SK-N-SH treated with all-trans-retinoic acid at 6 μM for 48 hours (cell line): ENCODE measurements around the gene ANKRD33B.
A peak's percentile ranks its signal among the peaks of the same experiment; 100 is the strongest.

Experiments used
- ATAC-seq: fragments of 200-7000 bp; cut with Tn5 transposase; 3 replicates; pipeline ENCODE4 v1.9.1; 2020; ENCODE audit warnings: mild to moderate bottlenecking, moderate library complexity
- ARNTL ChIP-seq: fragments of 450-650 bp; formaldehyde crosslinking; IDR thresholded peaks from 2 replicates; pipeline ENCODE4 v1.5.0; 2020; ENCODE audit warnings: low read depth, mild to moderate bottlenecking, moderate library complexity, borderline replicate concordance
- CSDC2 ChIP-seq: fragments of 250-450 bp; sonication (Bioruptor Pico); IDR thresholded peaks from 2 replicates; pipeline ENCODE4 v1.5.0; 2020; ENCODE audit warnings: mild to moderate bottlenecking, moderate library complexity
- ESRRG ChIP-seq: fragments of 250-450 bp; sonication (Bioruptor Pico); IDR thresholded peaks from 2 replicates; pipeline ENCODE4 v1.6.1; 2021; ENCODE audit warnings: mild to moderate bottlenecking
- GLIS3 ChIP-seq: fragments of 250-450 bp; sonication (Bioruptor Pico); IDR thresholded peaks from 2 replicates; pipeline ENCODE4 v1.5.0; 2020; ENCODE audit warnings: mild to moderate bottlenecking, moderate library complexity
- ISL1 ChIP-seq: fragments of 250-450 bp; sonication (Bioruptor Pico); IDR thresholded peaks from 2 replicates; pipeline ENCODE4 v2.1.2; 2022; ENCODE audit warnings: mild to moderate bottlenecking, moderate library complexity
- OSR1 ChIP-seq: fragments of 250-450 bp; sonication (Bioruptor Pico); IDR thresholded peaks from 2 replicates; pipeline ENCODE4 v1.8.0; 2022; ENCODE audit warnings: moderate library complexity, mild to moderate bottlenecking, inconsistent platforms
- PPARA ChIP-seq: fragments of 250-450 bp; sonication (Bioruptor Pico); IDR thresholded peaks from 2 replicates; pipeline ENCODE4 v1.5.0; 2020; ENCODE audit warnings: mild to moderate bottlenecking, borderline replicate concordance
- RARB ChIP-seq: fragments of 250-450 bp; sonication (Bioruptor Pico); IDR thresholded peaks from 2 replicates; pipeline ENCODE4 v1.8.0; 2021; ENCODE audit warnings: mild to moderate bottlenecking, moderate library complexity
- SNAI2 ChIP-seq: fragments of 250-450 bp; sonication (Bioruptor Pico); IDR thresholded peaks from 2 replicates; pipeline ENCODE4 v1.5.0; 2020; ENCODE audit warnings: mild to moderate bottlenecking, moderate library complexity
- TCF4 ChIP-seq: fragments of 250-450 bp; sonication (Bioruptor Pico); IDR thresholded peaks from 2 replicates; pipeline ENCODE4 v1.8.0; 2021; ENCODE audit warnings: mild to moderate bottlenecking, moderate library complexity, borderline replicate concordance
- TOX ChIP-seq: fragments of 250-450 bp; sonication (Bioruptor Pico); IDR thresholded peaks from 2 replicates; pipeline ENCODE4 v1.8.0; 2021; ENCODE audit warnings: mild to moderate bottlenecking, moderate library complexity, borderline replicate concordance
- ZC3H10 ChIP-seq: fragments of 250-450 bp; sonication (Bioruptor Pico); IDR thresholded peaks from 2 replicates; pipeline ENCODE4 v1.5.1; 2021; ENCODE audit warnings: mild to moderate bottlenecking, moderate library complexity
- ZFP3 ChIP-seq: fragments of 250-450 bp; sonication (Bioruptor Pico); IDR thresholded peaks from 2 replicates; pipeline ENCODE4 v1.5.0; 2020; ENCODE audit warnings: mild to moderate bottlenecking, moderate library complexity
- ZFP30 ChIP-seq: fragments of 450-650 bp; formaldehyde crosslinking; IDR thresholded peaks from 2 replicates; pipeline ENCODE4 v1.5.0; 2022; ENCODE audit warnings: mild to moderate bottlenecking, moderate library complexity
- ZNF565 ChIP-seq: fragments of 450-650 bp; formaldehyde crosslinking; conservative IDR thresholded peaks from 2 replicates; pipeline ENCODE4 v1.5.0; 2020; ENCODE audit warnings: low read depth, mild to moderate bottlenecking, moderate library complexity
- ZNF8 ChIP-seq: fragments of 450-650 bp; formaldehyde crosslinking; IDR thresholded peaks from 2 replicates; pipeline ENCODE4 v1.5.0; 2020; ENCODE audit warnings: mild to moderate bottlenecking, moderate library complexity
- TF ChIP-seq, protein P1 (sequence below): fragments of 250-450 bp; sonication (Bioruptor Pico); IDR thresholded peaks from 2 replicates; pipeline ENCODE4 v1.5.1; 2021; ENCODE audit warnings: mild to moderate bottlenecking, moderate library complexity
- TF ChIP-seq, protein P2 (sequence below): fragments of 250-450 bp; sonication (Bioruptor Pico); IDR thresholded peaks from 2 replicates; pipeline ENCODE4 v1.5.0; 2020; ENCODE audit warnings: mild to moderate bottlenecking, moderate library complexity
- TF ChIP-seq, protein P3 (sequence below): fragments of 250-450 bp; sonication (Bioruptor Pico); IDR thresholded peaks from 2 replicates; pipeline ENCODE4 v1.5.1; 2020; ENCODE audit warnings: low read depth, mild to moderate bottlenecking, moderate library complexity
- TF ChIP-seq, protein P4 (sequence below): fragments of 250-450 bp; sonication (Bioruptor Pico); IDR thresholded peaks from 2 replicates; pipeline ENCODE4 v1.8.0; 2021; ENCODE audit warnings: low read depth, mild to moderate bottlenecking, moderate library complexity, borderline replicate concordance
- TF ChIP-seq, protein P5 (sequence below): fragments of 250-450 bp; sonication (Bioruptor Pico); IDR thresholded peaks from 2 replicates; pipeline ENCODE4 v1.8.0; 2020; ENCODE audit warnings: mild to moderate bottlenecking, moderate library complexity, borderline replicate concordance

ANKRD33B gene

DNA sequence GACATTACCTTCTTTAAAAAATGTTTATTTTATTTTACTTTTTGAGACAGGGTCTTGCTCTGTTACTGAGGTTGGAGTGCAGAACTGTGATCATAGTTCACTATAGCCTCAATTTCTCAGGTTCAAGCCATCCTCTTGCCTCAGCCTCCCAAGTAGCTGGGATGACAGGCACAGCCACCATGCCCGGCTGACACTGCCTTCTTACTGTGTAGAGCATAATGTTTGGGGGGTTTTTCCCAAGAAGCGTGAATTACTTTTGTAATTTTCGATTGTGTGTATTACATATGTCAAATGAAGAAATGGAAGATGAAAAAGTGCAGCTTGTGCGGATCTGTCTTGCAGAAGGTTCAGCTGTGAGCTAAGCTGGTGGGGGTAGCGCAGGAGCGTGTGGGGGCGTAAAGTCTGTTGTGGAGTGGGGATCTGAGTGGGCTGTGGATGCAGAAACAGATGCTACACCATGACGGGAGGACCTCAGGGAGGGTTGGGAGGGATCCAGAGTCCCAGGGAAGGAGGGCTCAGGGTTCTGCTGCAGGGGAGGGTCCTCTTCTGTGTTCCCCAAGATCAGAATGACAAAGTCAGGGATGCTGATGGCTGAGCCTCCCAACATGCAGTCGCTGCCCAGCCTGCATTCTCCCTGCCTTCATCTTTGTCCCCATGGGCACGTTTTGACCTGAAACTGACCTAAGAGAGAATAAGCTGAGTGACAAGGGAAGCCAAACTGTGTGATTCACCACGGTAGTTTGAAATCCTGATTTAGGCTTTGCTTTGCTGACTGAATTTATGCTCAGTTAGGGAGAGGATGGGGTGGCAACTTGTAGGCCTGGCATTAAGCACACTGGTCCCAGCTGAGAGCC, 6.8 kb upstream of the ANKRD33B start:
- ATAC-seq: peak; percentile 6; the same call in 1 of the 3 replicates

DNA sequence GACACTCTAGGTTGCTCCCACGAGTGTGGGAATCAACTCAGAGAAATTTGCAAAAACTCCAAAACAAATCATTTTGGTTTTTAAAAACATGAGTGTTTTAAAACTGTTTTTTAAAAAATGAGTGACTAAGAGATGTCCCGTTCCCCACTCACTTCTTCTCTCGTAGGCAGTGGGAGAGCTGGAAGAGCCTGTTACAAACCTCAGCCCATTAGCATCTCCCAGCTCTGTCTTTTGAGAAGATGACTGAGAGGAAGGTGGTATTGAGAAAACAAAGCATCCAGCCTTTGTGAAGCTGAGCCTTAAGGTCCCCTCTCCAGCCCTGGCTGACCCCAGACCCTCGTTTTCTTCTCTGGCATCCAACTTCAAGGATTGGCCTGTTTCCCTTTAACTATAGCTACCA, 4.7 kb upstream of the ANKRD33B start:
- ATAC-seq: no peak
- TF ChIP-seq TCF4 (CRISPR knock-in tag) (no peak), ISL1 (CRISPR knock-in tag) (no peak), ZC3H10 (CRISPR knock-in tag) (no peak), SNAI2 (CRISPR knock-in tag) (no peak), TOX (no peak), PPARA (CRISPR knock-in tag) (no peak), GLIS3 (CRISPR knock-in tag) (no peak), OSR1 (CRISPR knock-in tag) (no peak), RARB (CRISPR knock-in tag) (no peak), ARNTL (CRISPR knock-in tag) (no peak), ESRRG (CRISPR knock-in tag) (no peak), ZNF565 (CRISPR knock-in tag) (no peak), CSDC2 (CRISPR knock-in tag) (no peak), ZFP3 (CRISPR knock-in tag) (no peak)
- TF ChIP-seq, protein P1, sequence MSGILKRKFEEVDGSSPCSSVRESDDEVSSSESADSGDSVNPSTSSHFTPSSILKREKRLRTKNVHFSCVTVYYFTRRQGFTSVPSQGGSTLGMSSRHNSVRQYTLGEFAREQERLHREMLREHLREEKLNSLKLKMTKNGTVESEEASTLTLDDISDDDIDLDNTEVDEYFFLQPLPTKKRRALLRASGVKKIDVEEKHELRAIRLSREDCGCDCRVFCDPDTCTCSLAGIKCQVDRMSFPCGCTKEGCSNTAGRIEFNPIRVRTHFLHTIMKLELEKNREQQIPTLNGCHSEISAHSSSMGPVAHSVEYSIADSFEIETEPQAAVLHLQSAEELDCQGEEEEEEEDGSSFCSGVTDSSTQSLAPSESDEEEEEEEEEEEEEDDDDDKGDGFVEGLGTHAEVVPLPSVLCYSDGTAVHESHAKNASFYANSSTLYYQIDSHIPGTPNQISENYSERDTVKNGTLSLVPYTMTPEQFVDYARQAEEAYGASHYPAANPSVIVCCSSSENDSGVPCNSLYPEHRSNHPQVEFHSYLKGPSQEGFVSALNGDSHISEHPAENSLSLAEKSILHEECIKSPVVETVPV (CRISPR knock-in tag): no peak
- TF ChIP-seq, protein P2, sequence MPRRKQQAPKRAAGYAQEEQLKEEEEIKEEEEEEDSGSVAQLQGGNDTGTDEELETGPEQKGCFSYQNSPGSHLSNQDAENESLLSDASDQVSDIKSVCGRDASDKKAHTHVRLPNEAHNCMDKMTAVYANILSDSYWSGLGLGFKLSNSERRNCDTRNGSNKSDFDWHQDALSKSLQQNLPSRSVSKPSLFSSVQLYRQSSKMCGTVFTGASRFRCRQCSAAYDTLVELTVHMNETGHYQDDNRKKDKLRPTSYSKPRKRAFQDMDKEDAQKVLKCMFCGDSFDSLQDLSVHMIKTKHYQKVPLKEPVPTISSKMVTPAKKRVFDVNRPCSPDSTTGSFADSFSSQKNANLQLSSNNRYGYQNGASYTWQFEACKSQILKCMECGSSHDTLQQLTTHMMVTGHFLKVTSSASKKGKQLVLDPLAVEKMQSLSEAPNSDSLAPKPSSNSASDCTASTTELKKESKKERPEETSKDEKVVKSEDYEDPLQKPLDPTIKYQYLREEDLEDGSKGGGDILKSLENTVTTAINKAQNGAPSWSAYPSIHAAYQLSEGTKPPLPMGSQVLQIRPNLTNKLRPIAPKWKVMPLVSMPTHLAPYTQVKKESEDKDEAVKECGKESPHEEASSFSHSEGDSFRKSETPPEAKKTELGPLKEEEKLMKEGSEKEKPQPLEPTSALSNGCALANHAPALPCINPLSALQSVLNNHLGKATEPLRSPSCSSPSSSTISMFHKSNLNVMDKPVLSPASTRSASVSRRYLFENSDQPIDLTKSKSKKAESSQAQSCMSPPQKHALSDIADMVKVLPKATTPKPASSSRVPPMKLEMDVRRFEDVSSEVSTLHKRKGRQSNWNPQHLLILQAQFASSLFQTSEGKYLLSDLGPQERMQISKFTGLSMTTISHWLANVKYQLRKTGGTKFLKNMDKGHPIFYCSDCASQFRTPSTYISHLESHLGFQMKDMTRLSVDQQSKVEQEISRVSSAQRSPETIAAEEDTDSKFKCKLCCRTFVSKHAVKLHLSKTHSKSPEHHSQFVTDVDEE (CRISPR knock-in tag): no peak
- TF ChIP-seq, protein P3, sequence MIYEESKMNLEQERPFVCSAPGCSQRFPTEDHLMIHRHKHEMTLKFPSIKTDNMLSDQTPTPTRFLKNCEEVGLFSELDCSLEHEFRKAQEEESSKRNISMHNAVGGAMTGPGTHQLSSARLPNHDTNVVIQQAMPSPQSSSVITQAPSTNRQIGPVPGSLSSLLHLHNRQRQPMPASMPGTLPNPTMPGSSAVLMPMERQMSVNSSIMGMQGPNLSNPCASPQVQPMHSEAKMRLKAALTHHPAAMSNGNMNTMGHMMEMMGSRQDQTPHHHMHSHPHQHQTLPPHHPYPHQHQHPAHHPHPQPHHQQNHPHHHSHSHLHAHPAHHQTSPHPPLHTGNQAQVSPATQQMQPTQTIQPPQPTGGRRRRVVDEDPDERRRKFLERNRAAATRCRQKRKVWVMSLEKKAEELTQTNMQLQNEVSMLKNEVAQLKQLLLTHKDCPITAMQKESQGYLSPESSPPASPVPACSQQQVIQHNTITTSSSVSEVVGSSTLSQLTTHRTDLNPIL (CRISPR knock-in tag): no peak
- TF ChIP-seq, protein P4, sequence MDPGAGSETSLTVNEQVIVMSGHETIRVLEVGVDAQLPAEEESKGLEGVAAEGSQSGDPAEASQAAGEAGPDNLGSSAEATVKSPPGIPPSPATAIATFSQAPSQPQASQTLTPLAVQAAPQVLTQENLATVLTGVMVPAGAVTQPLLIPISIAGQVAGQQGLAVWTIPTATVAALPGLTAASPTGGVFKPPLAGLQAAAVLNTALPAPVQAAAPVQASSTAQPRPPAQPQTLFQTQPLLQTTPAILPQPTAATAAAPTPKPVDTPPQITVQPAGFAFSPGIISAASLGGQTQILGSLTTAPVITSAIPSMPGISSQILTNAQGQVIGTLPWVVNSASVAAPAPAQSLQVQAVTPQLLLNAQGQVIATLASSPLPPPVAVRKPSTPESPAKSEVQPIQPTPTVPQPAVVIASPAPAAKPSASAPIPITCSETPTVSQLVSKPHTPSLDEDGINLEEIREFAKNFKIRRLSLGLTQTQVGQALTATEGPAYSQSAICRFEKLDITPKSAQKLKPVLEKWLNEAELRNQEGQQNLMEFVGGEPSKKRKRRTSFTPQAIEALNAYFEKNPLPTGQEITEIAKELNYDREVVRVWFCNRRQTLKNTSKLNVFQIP (CRISPR knock-in tag): no peak
- TF ChIP-seq, protein P5, sequence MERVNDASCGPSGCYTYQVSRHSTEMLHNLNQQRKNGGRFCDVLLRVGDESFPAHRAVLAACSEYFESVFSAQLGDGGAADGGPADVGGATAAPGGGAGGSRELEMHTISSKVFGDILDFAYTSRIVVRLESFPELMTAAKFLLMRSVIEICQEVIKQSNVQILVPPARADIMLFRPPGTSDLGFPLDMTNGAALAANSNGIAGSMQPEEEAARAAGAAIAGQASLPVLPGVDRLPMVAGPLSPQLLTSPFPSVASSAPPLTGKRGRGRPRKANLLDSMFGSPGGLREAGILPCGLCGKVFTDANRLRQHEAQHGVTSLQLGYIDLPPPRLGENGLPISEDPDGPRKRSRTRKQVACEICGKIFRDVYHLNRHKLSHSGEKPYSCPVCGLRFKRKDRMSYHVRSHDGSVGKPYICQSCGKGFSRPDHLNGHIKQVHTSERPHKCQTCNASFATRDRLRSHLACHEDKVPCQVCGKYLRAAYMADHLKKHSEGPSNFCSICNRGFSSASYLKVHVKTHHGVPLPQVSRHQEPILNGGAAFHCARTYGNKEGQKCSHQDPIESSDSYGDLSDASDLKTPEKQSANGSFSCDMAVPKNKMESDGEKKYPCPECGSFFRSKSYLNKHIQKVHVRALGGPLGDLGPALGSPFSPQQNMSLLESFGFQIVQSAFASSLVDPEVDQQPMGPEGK (CRISPR knock-in tag): no peak

More for the DNA sequence above, 6.8 kb upstream of the ANKRD33B start:
- TF ChIP-seq ZNF565 (CRISPR knock-in tag): no peak
- TF ChIP-seq, all 23 proteins: peak for 0

DNA sequence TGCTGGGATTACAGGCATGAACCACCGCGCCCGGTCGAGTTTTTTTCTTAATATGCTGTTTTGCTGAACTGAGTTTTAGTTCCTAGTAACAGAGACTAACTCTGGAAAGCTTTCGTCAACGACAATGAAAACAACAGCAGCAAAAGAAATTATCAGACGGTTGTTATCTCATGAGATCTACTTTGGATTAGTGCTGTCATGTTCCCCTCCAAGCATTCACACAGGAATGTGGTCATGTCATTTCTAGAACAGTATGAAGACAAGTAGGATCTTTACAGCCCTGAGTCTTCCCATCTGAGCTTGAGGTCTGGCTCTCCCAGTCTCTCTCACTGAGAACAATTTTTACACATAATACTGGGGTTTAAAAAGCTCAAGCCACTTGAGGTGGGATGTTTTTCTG, 4.0 kb upstream of the ANKRD33B start:
- no peak for ATAC-seq
- TF ChIP-seq ZFP3 (CRISPR knock-in tag): no peak
- no peak for TF ChIP-seq GLIS3 (CRISPR knock-in tag)
- TF ChIP-seq, protein P5 (CRISPR knock-in tag): no peak
- TF ChIP-seq ZC3H10 (CRISPR knock-in tag): no peak
- TF ChIP-seq SNAI2 (CRISPR knock-in tag): no peak
- no peak for TF ChIP-seq ARNTL (CRISPR knock-in tag)
- no peak for TF ChIP-seq TCF4 (CRISPR knock-in tag)
- no peak for TF ChIP-seq RARB (CRISPR knock-in tag)
- no peak for TF ChIP-seq ZNF565 (CRISPR knock-in tag)
- no peak for TF ChIP-seq ESRRG (CRISPR knock-in tag)
- TF ChIP-seq ZFP30 (CRISPR knock-in tag): no peak
- no peak for TF ChIP-seq OSR1 (CRISPR knock-in tag)
- TF ChIP-seq ISL1 (CRISPR knock-in tag): no peak
- TF ChIP-seq, protein P2 (CRISPR knock-in tag): no peak
- TF ChIP-seq ZNF8 (CRISPR knock-in tag): no peak
